WTC11 (cell line): ENCODE measurements around the gene TFF1. TPM values are rescaled to one million over a fixed set of nuclear protein-coding genes. Genes with fewer than 3 reads are reported as not detected.

Source experiments
- ATAC-seq: fragments of 200-7000 bp; cut with Tn5 transposase; 2 replicates; pipeline ENCODE4 v1.10.0; 2021; ENCODE audit warnings: mild to moderate bottlenecking, moderate library complexity
- CTCF ChIA-PET: fragments of 300-600 bp; sonication (Branson Sonifier 250); formaldehyde crosslinking; loops from one replicate; lab custom pipeline; 2021; ENCODE audit warnings: antibody characterized with exemption; lab: Charles Lee
- POLR2A ChIA-PET: fragments of 350-600 bp; sonication (Branson Sonifier 250); formaldehyde crosslinking; loops from one replicate; lab custom pipeline; 2021; ENCODE audit warnings: antibody characterized with exemption; lab: Charles Lee
- DNase-seq: peaks from one replicate; pipeline ENCODE4 v3.0.0; 2021; ENCODE audit warnings: low spot score
- H3K27ac Mint-ChIP-seq: 2 replicates; pipeline ENCODE4 v1.8.0; 2021; ENCODE audit warnings: mixed read lengths
- H3K27me3 Mint-ChIP-seq: 2 replicates; pipeline ENCODE4 v1.8.0; 2021; ENCODE audit warnings: low read depth, mild to moderate bottlenecking, moderate library complexity, mixed read lengths
- H3K36me3 Mint-ChIP-seq: 2 replicates; pipeline ENCODE4 v1.8.0; 2021; ENCODE audit warnings: mixed read lengths
- H3K4me1 Mint-ChIP-seq: 2 replicates; pipeline ENCODE4 v1.8.0; 2022; ENCODE audit warnings: mixed read lengths
- H3K4me3 Mint-ChIP-seq: 2 replicates; pipeline ENCODE4 v1.8.0; 2021; ENCODE audit warnings: mild to moderate bottlenecking, moderate library complexity, mixed read lengths
- H3K9me3 Mint-ChIP-seq: 2 replicates; pipeline ENCODE4 v1.8.0; 2021; ENCODE audit warnings: mixed read lengths
- EMX1 ChIP-seq: fragments of 250-450 bp; sonication (Bioruptor Pico); IDR thresholded peaks from 2 replicates; pipeline ENCODE4 v1.8.0; 2021; ENCODE audit warnings: mild to moderate bottlenecking
- FOXK1 ChIP-seq: sonication (generic); formaldehyde crosslinking; IDR thresholded peaks from 2 replicates; pipeline ENCODE4 v1.8.0; 2022; ENCODE audit warnings: mild to moderate bottlenecking, moderate library complexity, missing genetic modification reagents
- FOXP1 ChIP-seq: sonication (generic); formaldehyde crosslinking; IDR thresholded peaks from 2 replicates; pipeline ENCODE4 v1.8.0; 2022; ENCODE audit warnings: missing genetic modification reagents, mild to moderate bottlenecking, moderate library complexity, borderline replicate concordance
- GABPB1 ChIP-seq: sonication (generic); formaldehyde crosslinking; IDR thresholded peaks from 2 replicates; pipeline ENCODE4 v1.8.1; 2023; ENCODE audit warnings: mild to moderate bottlenecking, missing genetic modification reagents
- HMGA2 ChIP-seq: fragments of 250-450 bp; sonication (Bioruptor Pico); IDR thresholded peaks from 2 replicates; pipeline ENCODE4 v1.4.0; 2021; ENCODE audit warnings: mild to moderate bottlenecking, moderate library complexity
- RORB ChIP-seq: fragments of 250-450 bp; sonication (Bioruptor Pico); IDR thresholded peaks from 2 replicates; pipeline ENCODE4 v1.9.0; 2021; ENCODE audit warnings: mild to moderate bottlenecking
- SMAD4 ChIP-seq: sonication (generic); formaldehyde crosslinking; IDR thresholded peaks from 2 replicates; pipeline ENCODE4 v1.8.0; 2022; ENCODE audit warnings: mild to moderate bottlenecking, missing genetic modification reagents
- TCF7 ChIP-seq: sonication (generic); formaldehyde crosslinking; IDR thresholded peaks from 2 replicates; pipeline ENCODE4 v1.8.0; 2022; ENCODE audit warnings: mild to moderate bottlenecking, low read depth, missing genetic modification reagents, moderate library complexity
- TEAD1 ChIP-seq: sonication (generic); formaldehyde crosslinking; IDR thresholded peaks from 2 replicates; pipeline ENCODE4 v1.8.0; 2022; ENCODE audit warnings: mild to moderate bottlenecking, missing genetic modification reagents
- ZNF219 ChIP-seq: sonication (generic); formaldehyde crosslinking; IDR thresholded peaks from 2 replicates; pipeline ENCODE4 v1.8.0; 2023; ENCODE audit warnings: missing genetic modification reagents, mild to moderate bottlenecking, borderline replicate concordance
- total RNA-seq: library from RNA; stranded (reverse); gene quantifications from 3 replicates; pipeline ENCODE4 v1.2.3, GENCODE V29; 2021
- TF ChIP-seq, protein P1 (sequence below): sonication (generic); formaldehyde crosslinking; IDR thresholded peaks from 2 replicates; pipeline ENCODE4 v1.8.1; 2023; ENCODE audit warnings: mild to moderate bottlenecking, missing genetic modification reagents, moderate library complexity
- TF ChIP-seq, protein P2 (sequence below): fragments of 250-450 bp; sonication (Bioruptor Pico); IDR thresholded peaks from 2 replicates; pipeline ENCODE4 v2.1.2; 2022; ENCODE audit warnings: mild to moderate bottlenecking, moderate library complexity
- TF ChIP-seq, protein P3 (sequence below): sonication (generic); formaldehyde crosslinking; IDR thresholded peaks from 2 replicates; pipeline ENCODE4 v1.8.1; 2023; ENCODE audit warnings: mild to moderate bottlenecking, moderate library complexity, missing genetic modification reagents
- TF ChIP-seq, protein P4 (sequence below): fragments of 250-450 bp; sonication (Bioruptor Pico); IDR thresholded peaks from 2 replicates; pipeline ENCODE4 v1.8.0; 2021; ENCODE audit warnings: mild to moderate bottlenecking
- TF ChIP-seq, protein P5 (sequence below): sonication (generic); formaldehyde crosslinking; IDR thresholded peaks from 2 replicates; pipeline ENCODE4 v1.8.0; 2023; ENCODE audit warnings: missing genetic modification reagents, mild to moderate bottlenecking, borderline replicate concordance
- TF ChIP-seq, protein P6 (sequence below): sonication (generic); formaldehyde crosslinking; IDR thresholded peaks from 2 replicates; pipeline ENCODE4 v1.8.0; 2022; ENCODE audit warnings: mild to moderate bottlenecking, missing genetic modification reagents
- TF ChIP-seq, protein P7 (sequence below): sonication (generic); formaldehyde crosslinking; IDR thresholded peaks from 2 replicates; pipeline ENCODE4 v1.8.1; 2023; ENCODE audit warnings: mild to moderate bottlenecking, missing genetic modification reagents
- TF ChIP-seq, protein P8 (sequence below): fragments of 250-450 bp; sonication (Bioruptor Pico); IDR thresholded peaks from 2 replicates; pipeline ENCODE4 v1.9.0; 2021; ENCODE audit warnings: moderate library complexity, mild to moderate bottlenecking, inconsistent platforms, borderline replicate concordance
- TF ChIP-seq, protein P9 (sequence below): sonication (generic); formaldehyde crosslinking; IDR thresholded peaks from 2 replicates; pipeline ENCODE4 v1.8.0; 2022; ENCODE audit warnings: mild to moderate bottlenecking, missing genetic modification reagents
- TF ChIP-seq, protein P10 (sequence below): fragments of 250-450 bp; sonication (Bioruptor Pico); IDR thresholded peaks from 2 replicates; pipeline ENCODE4 v1.9.0; 2021; ENCODE audit warnings: mild to moderate bottlenecking

The TFF1 gene
- total RNA-seq, 1 experiment from 2014 or later, result 0.81 TPM

DNA sequence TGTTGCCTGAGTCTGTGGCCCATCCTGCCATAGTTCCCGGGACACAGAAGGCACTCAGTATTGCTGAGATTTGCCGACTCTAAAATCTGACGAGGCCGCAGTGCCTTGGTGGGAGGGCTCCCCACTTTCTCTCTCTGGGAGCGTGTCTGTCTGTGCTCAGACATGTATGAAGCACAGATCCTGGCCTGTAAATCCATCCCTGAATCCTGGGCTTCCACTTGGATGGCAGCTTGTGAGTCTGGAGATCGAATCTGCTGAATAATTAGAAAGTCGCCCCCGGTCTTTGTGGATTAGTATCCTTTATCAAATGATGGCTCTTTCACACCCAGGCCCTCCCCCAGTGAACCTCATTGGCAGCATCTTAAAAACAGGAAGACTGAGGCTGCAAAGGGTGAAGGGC, 47.7 kb upstream of the TFF1 start (continued):
- TF ChIP-seq, protein P1, sequence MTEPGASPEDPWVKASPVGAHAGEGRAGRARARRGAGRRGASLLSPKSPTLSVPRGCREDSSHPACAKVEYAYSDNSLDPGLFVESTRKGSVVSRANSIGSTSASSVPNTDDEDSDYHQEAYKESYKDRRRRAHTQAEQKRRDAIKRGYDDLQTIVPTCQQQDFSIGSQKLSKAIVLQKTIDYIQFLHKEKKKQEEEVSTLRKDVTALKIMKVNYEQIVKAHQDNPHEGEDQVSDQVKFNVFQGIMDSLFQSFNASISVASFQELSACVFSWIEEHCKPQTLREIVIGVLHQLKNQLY (CRISPR knock-in tag), result no peak
- TF ChIP-seq, protein P2, sequence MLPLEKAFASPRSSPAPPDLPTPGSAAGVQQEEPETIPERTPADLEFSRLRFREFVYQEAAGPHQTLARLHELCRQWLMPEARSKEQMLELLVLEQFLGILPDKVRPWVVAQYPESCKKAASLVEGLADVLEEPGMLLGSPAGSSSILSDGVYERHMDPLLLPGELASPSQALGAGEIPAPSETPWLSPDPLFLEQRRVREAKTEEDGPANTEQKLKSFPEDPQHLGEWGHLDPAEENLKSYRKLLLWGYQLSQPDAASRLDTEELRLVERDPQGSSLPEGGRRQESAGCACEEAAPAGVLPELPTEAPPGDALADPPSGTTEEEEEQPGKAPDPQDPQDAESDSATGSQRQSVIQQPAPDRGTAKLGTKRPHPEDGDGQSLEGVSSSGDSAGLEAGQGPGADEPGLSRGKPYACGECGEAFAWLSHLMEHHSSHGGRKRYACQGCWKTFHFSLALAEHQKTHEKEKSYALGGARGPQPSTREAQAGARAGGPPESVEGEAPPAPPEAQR (CRISPR knock-in tag), result no peak
- TF ChIP-seq HMGA2 (CRISPR knock-in tag), result no peak
- no peak for TF ChIP-seq FOXK1
- TF ChIP-seq TEAD1, result no peak
- TF ChIP-seq, protein P3, sequence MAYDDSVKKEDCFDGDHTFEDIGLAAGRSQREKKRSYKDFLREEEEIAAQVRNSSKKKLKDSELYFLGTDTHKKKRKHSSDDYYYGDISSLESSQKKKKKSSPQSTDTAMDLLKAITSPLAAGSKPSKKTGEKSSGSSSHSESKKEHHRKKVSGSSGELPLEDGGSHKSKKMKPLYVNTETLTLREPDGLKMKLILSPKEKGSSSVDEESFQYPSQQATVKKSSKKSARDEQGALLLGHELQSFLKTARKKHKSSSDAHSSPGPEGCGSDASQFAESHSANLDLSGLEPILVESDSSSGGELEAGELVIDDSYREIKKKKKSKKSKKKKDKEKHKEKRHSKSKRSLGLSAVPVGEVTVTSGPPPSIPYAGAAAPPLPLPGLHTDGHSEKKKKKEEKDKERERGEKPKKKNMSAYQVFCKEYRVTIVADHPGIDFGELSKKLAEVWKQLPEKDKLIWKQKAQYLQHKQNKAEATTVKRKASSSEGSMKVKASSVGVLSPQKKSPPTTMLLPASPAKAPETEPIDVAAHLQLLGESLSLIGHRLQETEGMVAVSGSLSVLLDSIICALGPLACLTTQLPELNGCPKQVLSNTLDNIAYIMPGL (CRISPR knock-in tag), result no peak
- TF ChIP-seq, protein P4, sequence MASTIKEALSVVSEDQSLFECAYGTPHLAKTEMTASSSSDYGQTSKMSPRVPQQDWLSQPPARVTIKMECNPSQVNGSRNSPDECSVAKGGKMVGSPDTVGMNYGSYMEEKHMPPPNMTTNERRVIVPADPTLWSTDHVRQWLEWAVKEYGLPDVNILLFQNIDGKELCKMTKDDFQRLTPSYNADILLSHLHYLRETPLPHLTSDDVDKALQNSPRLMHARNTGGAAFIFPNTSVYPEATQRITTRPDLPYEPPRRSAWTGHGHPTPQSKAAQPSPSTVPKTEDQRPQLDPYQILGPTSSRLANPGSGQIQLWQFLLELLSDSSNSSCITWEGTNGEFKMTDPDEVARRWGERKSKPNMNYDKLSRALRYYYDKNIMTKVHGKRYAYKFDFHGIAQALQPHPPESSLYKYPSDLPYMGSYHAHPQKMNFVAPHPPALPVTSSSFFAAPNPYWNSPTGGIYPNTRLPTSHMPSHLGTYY, result no peak
- no peak for TF ChIP-seq ZNF219 (CRISPR knock-in tag)
- TF ChIP-seq RORB (CRISPR knock-in tag), result no peak

DNA sequence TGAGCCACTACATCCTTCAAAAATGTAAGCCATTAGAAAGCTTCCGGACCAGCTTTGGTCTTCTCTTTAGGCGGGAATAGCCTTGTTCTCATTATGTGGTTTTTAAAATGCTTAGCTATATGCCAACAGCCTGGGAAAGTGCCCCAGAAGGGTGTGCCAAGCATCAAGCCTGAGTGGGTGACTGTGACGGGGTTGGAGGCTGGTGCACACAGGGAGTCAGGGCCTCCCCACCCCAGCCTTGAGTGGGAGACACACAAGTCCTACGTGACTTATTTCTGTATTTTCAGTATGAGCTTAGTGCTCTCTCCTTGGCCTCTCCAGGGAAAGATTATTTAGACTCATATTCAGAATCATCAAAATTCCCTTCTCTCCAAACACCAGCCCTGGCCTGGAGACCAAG, 47.2 kb upstream of the TFF1 start:
- Mint-ChIP-seq H3K4me1 (0 out of 2 replicates have a peak, but pooled peaks cover 2% of the 10 kb centered on the region), H3K27ac (no peak overlapping the region), H3K9me3 (no peaks in the 10 kb centered on the region), H3K27me3 (no peaks in the 10 kb centered on the region), H3K36me3 (no peaks in the 10 kb centered on the region), H3K4me3 (no peak overlapping the region)
- POLR2A ChIA-PET, result no interaction called here
- CTCF ChIA-PET, result no interaction called here
- ATAC-seq, result no peak
- no peak for DNase-seq
- TF ChIP-seq SMAD4 (CRISPR knock-in tag) (no peak), FOXP1 (CRISPR knock-in tag) (no peak), EMX1 (no peak), TCF7 (CRISPR knock-in tag) (no peak), GABPB1 (CRISPR knock-in tag) (no peak), TEAD1 (no peak)
- TF ChIP-seq, protein P5, sequence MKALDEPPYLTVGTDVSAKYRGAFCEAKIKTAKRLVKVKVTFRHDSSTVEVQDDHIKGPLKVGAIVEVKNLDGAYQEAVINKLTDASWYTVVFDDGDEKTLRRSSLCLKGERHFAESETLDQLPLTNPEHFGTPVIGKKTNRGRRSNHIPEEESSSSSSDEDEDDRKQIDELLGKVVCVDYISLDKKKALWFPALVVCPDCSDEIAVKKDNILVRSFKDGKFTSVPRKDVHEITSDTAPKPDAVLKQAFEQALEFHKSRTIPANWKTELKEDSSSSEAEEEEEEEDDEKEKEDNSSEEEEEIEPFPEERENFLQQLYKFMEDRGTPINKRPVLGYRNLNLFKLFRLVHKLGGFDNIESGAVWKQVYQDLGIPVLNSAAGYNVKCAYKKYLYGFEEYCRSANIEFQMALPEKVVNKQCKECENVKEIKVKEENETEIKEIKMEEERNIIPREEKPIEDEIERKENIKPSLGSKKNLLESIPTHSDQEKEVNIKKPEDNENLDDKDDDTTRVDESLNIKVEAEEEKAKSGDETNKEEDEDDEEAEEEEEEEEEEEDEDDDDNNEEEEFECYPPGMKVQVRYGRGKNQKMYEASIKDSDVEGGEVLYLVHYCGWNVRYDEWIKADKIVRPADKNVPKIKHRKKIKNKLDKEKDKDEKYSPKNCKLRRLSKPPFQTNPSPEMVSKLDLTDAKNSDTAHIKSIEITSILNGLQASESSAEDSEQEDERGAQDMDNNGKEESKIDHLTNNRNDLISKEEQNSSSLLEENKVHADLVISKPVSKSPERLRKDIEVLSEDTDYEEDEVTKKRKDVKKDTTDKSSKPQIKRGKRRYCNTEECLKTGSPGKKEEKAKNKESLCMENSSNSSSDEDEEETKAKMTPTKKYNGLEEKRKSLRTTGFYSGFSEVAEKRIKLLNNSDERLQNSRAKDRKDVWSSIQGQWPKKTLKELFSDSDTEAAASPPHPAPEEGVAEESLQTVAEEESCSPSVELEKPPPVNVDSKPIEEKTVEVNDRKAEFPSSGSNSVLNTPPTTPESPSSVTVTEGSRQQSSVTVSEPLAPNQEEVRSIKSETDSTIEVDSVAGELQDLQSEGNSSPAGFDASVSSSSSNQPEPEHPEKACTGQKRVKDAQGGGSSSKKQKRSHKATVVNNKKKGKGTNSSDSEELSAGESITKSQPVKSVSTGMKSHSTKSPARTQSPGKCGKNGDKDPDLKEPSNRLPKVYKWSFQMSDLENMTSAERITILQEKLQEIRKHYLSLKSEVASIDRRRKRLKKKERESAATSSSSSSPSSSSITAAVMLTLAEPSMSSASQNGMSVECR (CRISPR knock-in tag), result no peak
- TF ChIP-seq, protein P6, sequence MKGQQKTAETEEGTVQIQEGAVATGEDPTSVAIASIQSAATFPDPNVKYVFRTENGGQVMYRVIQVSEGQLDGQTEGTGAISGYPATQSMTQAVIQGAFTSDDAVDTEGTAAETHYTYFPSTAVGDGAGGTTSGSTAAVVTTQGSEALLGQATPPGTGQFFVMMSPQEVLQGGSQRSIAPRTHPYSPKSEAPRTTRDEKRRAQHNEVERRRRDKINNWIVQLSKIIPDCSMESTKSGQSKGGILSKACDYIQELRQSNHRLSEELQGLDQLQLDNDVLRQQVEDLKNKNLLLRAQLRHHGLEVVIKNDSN (CRISPR knock-in tag), result no peak
- TF ChIP-seq, protein P7, sequence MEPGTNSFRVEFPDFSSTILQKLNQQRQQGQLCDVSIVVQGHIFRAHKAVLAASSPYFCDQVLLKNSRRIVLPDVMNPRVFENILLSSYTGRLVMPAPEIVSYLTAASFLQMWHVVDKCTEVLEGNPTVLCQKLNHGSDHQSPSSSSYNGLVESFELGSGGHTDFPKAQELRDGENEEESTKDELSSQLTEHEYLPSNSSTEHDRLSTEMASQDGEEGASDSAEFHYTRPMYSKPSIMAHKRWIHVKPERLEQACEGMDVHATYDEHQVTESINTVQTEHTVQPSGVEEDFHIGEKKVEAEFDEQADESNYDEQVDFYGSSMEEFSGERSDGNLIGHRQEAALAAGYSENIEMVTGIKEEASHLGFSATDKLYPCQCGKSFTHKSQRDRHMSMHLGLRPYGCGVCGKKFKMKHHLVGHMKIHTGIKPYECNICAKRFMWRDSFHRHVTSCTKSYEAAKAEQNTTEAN (CRISPR knock-in tag), result no peak
- TF ChIP-seq, protein P8, sequence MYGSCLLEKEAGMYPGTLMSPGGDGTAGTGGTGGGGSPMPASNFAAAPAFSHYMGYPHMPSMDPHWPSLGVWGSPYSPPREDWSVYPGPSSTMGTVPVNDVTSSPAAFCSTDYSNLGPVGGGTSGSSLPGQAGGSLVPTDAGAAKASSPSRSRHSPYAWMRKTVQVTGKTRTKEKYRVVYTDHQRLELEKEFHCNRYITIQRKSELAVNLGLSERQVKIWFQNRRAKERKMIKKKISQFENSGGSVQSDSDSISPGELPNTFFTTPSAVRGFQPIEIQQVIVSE, result no peak
- TF ChIP-seq, protein P9, sequence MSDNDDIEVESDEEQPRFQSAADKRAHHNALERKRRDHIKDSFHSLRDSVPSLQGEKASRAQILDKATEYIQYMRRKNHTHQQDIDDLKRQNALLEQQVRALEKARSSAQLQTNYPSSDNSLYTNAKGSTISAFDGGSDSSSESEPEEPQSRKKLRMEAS (CRISPR knock-in tag), result no peak
- TF ChIP-seq, protein P10, sequence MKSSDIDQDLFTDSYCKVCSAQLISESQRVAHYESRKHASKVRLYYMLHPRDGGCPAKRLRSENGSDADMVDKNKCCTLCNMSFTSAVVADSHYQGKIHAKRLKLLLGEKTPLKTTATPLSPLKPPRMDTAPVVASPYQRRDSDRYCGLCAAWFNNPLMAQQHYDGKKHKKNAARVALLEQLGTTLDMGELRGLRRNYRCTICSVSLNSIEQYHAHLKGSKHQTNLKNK (CRISPR knock-in tag), result no peak
- TF ChIP-seq, protein P3 (CRISPR knock-in tag), result no peak
